Right lung (tissue), 10 donors: ENCODE data around the gene SLAMF8. TPM values are rescaled to one million over a fixed set of nuclear protein-coding genes. Genes with fewer than 3 reads are reported as not detected.

ENCODE experiments used
- DNase-seq, 2 donors: peaks; one replicate each; pipeline ENCODE4 v3.0.0-alpha.2; 2013
- long read RNA-seq, 8 donors: transcript quantifications; one replicate each; lab custom pipeline, GENCODE V29; 2026
- polyA plus RNA-seq, 5 donors: library from polyadenylated mRNA; unstranded; fragments of 120-200 nt; gene quantifications; one replicate each; pipeline versions ENCODE4 v1.2.1 to v1.2.3, GENCODE V29; 2013; ENCODE audit warnings: inconsistent platforms in 1 of 5, low replicate concordance in 1 of 5; ENCODE audit not compliant: insufficient read length in 5 of 5, insufficient read depth in 1 of 5

Gene SLAMF8
- polyA plus RNA-seq = 1 to 10 TPM in 3 of 5 donors, under 1 TPM in 2; 0.58 to 1.9 (median 1.0) TPM
- long read RNA-seq, donor 1 = 0 reads
- long read RNA-seq, donor 2 = 0 reads
- long read RNA-seq, donor 3 = 0 reads
- long read RNA-seq, donor 4 = 0 reads
- long read RNA-seq, donor 5 = 0 reads
- long read RNA-seq, donor 6 = 0 reads
- long read RNA-seq, donor 7 = 0 reads
- long read RNA-seq, donor 8 = 0 reads

DNA sequence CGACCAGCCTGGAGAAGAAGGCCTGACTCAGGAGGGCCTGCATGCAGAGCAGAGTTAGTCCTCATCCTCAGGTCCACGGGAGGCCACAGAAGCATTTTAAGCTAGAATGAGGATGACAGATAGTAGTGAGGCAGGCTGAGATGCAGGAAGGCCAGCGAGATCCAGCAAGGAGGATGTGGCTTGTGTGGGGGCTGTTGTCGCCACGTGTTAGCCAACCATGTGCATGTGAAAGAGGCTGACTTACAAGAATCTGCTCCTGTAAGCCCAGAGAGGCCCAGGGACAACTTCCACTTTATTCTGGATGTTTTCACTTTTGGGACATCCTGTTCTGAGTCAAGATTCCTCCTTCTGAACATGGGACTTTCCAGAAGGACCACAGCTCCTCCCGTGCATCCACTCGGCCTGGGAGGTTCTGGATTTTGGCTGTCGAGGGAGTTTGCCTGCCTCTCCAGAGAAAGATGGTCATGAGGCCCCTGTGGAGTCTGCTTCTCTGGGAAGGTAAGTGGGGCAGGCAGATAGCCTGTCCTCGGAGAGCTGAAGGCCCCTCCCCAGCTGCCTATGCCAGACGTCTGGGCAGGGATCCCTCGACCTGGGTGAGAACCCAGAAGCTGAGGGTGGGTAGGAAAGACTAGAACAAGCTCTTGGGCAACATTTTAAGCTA, at the start of gene SLAMF8:
TSS of gene SLAMF8 (plus strand) at position 433 of the 661 bp plus-strand sequence. CDS start at position 459, 26 bp downstream.
- DNase-seq = no peak

DNA sequence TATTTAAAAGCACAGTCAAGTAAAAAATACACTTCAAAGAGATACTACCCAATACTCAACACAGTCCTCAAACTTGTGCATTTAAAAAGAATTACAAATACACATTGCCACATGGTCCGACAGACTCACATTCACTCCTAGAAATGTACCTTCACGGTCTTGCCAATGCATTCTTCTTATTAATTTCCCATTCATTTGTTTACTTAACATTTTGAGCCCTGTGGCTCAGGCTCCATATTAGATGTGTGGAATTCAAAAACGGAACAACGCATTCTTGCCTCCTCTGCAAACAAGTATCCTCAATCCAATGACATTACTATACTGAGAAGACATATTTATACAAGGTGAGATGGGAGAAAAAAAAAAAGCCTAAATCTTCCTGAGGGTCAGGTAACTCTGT, 48.4 kb upstream of the SLAMF8 start:
- no peak for DNase-seq

DNA sequence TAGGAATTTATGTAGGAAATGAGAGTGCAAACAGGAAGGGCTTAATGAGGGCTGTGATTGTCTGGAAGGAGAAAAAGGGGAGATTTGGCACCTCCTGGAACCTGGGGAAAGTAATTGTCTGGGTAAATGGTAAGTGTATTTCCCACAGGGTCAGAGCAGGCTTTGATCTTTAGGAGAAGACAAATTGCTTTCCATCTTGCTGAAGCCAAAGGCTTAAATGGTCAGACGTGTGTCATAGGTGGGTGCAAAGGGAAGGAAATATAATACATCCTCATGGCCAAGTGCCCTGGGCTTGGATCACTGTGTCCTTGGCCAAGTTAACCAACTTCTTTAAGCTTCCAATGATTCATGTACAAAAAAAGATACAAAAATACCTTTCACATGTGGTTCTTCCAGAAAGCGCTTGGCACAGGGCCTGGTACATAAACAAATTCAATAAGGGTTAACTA, 47.2 kb upstream of the SLAMF8 start:
- no peak for DNase-seq

DNA sequence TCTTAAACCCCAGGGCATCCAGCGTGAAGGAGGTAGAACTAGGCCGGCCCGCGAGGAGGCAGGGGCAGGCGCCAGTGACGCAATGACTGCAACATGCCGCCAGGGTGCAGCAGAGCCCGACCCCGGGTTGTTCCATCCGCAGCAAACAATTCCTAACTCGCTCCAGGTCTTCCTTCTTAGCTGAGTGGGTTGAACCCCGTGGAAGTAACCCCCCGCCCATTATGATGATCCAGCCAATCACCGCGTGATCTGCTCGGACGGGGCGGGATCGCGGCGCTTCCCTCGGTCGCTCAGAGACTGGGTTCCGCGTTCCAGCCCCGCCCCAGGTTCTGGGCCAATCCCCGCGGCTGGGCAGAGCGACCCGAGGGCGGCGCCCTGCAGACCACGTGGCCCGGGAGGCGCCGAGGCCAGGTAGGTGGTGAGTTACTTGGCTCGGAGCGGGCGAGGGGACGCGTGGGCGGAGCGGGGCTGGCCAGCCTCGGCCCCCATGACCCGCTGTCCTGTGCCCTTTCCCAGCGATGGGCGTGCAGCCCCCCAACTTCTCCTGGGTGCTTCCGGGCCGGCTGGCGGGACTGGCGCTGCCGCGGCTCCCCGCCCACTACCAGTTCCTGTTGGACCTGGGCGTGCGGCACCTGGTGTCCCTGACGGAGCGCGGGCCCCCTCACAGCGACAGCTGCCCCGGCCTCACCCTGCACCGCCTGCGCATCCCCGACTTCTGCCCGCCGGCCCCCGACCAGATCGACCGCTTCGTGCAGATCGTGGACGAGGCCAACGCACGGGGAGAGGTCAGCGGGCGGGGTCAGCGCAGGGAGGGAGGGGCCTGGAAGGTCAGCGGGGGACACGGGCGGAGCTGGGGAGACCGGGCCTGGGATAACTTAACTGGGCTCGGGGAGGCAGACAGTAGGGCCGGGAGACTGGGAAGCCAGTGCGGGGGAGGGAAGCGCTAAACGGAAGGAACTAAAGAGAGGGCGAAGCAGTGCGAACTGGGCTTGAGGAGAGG, 45.8 kb upstream of the SLAMF8 start, which contains the start of gene DUSP23:
TSS of gene DUSP23 (plus strand) at position 380 of the 1,000 bp plus-strand sequence. CDS start at position 519, 139 bp downstream.
- peak; percentile 96 to 98 for DNase-seq

DNA sequence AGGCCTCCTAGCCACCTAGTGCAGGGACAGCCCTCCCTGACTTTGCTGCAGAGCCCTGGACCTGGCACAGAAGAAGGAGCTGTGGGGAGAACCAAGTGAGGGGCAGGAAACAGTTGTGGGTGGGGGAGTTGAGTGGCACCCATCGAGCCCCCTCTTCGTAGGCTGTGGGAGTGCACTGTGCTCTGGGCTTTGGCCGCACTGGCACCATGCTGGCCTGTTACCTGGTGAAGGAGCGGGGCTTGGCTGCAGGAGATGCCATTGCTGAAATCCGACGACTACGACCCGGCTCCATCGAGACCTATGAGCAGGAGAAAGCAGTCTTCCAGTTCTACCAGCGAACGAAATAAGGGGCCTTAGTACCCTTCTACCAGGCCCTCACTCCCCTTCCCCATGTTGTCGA, 44.7 kb upstream of the SLAMF8 start:
- DNase-seq = no peak

DNA sequence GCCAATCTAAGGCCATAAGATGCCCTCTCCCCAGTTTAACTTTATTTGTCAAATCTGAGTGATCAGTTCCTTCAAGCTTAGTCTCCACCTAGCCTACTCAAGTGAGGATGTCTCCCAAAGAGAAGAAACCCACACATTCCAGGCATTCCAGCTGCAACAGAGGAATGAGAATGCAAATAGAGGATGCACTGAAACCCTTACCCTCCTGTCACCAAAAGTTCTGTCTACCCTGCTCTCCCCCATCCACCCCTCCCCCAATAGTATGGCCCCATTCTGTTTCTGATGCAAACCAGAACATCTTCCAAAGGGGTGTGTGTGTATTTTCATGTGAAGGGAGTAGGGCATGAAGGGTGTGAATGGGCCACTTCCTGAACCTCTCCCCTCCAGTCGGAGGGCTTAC, 42.9 kb upstream of the SLAMF8 start:
- DNase-seq = no peak

DNA sequence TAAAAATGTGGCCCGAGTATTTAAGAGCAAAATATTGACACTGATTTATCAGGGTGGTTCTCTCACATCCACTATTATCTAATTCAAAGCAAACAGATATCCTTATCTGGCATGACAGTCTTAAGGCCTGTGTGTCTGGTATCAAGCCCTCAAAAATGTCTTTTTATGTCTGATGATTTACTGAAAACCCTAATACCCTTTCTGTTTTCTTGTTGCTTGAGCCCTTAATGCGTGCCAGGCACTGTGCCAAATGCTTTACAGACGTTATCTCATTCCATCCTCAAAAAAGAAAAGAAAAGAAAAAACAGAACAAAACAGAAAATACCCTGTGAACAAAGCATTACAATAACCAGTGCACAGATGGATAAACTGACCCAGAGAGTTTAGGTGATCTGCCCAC, 40.2 kb upstream of the SLAMF8 start:
- no peak for DNase-seq

DNA sequence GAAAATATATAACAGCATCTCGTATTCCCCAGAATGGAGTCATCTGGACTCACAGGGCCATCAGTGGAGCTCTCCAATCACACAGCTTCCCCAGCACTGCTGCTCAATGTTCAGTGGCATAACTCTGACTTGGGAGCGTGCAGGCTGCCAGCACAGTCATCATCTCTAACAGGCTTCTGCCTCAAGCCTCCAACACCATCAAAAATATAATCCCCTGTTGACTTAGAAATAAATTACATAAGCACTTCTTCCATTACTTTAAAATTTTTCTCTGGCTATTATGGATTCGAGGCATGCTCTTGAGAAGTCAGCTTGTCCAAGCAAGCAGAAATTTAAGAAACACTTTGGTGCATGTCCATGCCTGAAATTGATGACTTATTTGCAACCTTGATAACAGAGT, 39.7 kb upstream of the SLAMF8 start:
- no peak for DNase-seq

DNA sequence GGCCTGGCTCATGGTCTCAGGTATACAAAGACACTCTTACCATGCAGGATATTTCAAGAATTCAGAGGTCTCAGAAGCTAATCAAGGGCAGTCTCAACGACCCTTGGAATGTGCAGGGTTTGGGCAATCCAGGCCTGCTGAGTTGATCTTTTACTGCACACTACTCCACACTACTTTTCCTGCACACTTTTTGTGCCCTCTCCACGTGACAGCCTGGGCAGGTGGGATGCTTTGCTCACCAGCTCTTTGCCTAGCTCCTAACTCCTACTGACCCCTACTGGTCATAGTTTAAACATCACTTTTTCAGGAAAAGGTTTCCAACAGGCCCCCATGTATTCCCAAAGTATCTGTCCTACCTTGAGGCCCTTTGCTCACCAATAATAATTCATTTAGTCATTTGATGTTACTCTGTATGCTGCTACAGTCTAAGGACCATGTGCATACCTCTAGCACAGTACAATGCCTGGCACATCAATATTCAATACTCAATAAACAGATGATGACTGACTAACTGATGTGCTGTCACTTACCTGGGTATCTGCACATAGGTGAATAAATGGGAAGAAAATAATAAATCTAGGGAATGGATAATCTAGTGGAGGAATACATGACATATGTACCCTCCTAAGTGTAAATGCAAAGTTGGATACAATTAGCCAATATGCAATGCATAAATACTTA, 36.3 kb upstream of the SLAMF8 start:
- no peak for DNase-seq

DNA sequence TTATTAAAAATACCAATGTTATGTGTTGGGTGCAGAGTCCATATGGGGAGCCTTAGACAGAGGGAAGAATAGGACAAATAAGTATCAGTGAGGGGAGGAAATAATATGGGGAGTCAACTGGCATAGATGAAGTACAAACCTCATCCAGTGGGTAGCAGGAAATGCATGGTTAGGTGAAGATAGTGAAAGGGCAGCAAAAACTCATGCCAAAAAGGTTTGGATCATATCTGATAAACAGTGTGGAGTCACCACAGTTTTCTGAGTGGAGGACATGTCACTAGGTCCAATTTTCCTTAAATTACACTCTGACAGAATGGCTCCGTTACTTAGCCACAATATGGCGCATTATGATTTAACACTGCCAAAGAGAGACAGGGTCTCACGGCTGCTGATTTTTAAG, 35.6 kb upstream of the SLAMF8 start:
- DNase-seq = no peak

DNA sequence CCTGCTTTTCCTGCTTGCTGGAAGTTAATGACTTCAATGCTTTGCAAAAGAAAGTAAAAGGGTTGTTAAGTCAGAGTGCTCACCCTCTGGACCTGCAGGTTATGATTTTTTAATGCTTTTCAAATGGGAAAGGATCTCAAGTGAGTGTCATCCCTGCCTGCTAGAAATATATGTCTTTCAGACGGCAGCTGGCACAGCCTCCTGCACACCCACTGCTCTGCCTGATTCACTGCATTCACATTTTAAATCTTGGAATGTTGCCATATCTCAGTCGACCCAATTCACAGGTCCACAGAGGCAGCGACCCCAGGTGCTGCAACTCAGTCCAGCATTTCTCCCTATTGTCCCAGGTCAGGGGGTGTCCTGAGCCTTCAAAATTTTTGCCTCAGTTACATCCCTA, 35.2 kb upstream of the SLAMF8 start:
- no peak for DNase-seq

DNA sequence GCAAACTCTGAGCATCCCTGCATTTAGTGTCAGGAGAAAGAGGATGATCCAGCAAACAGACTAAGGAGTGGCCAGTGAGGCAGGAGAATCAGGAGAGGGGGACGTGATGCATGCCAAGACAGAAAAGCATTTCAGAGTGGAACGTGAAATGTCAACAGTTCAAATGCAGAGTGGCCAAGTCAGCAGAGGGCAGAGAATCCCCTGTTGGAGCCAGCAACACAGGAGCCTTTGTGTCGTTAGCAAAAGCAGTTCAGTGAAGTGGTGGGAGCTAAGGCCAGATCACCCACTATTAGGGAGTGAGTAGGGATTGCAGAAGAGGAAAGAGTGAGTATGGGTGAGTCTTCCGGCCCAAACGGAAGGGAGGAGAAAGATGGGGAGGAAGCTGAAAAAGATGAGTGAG, 31.1 kb upstream of the SLAMF8 start:
- DNase-seq = no peak

DNA sequence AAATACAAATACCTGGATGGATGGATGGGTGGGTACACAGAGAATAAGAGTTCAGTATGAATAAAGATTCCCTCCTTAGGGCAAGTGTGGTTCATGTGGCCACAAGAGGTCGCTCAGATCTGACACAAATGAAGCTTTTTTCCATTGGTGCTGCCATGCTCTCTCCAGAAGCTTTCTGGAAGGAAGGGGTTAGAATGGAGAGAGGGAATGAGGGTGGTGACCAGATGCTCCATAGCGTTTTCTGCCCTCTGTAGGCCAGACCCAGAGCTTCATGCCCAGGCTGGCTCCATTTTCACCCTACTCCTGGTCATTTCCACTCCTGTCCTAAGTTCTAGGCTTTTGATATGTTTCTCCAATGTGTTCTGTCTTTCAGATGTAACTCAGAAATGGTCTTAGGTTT, 27.8 kb upstream of the SLAMF8 start:
- peak; percentile 47 to 65 for DNase-seq

DNA sequence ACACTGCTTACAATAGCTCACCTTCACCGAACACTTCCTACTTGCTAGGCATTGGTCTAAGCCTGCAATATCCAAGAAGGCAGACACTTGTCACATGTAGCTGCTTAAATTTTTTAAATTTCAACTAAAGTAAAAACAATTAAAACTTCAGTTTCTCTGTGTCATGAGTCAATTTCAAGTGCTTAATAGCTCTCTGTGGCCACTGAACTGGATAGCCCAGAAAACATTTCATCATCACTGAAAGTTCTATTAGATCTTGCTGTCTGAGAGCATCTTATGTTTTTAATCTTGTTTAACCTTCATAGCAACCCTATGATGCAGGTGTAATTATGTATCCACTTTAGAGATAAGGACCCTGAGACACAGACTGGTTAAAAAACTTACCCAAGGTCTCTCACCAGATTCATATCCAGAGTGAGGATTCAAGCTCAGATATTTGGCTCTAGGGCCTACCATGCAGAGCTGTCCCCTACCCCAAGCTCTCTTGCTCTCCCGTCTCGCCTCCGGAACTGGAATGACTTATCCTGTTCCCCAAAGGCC, 27.2 kb upstream of the SLAMF8 start:
- no peak for DNase-seq

DNA sequence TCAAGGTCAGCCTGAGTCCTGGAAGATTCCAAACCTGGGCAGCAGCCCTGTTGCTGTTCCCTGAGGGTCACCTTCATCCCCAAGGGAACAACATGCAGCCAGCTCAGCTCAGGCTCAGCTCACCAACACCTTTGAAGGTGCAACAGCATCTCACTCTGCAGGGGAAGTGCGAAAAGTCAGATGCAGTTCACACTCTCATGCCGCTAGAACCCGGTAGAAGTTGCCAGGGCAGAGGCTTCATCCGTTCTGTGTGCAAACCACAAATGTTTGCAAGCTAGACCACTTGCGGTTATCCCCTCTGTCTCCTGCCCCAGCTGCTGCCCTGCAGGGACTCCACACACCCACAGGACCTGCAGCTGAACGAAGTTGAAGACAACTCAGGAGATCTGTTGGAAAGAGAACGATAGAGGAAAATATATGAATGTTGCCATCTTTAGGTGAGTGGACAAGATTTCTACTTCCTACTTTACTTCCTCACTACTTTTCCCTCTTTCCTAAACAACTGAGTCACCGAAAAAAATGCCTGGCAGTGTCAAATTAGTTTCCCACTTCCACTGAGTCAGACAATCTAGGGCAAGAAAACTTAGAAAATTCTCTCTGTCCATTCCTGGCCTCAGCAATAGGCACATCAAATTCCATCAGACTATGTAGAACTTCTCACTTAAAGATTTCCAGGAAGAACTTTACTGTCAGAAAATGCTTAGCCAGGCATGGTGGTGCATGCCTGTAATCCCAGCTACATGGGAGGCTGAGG, 26.3 kb upstream of the SLAMF8 start:
- no peak for DNase-seq

DNA sequence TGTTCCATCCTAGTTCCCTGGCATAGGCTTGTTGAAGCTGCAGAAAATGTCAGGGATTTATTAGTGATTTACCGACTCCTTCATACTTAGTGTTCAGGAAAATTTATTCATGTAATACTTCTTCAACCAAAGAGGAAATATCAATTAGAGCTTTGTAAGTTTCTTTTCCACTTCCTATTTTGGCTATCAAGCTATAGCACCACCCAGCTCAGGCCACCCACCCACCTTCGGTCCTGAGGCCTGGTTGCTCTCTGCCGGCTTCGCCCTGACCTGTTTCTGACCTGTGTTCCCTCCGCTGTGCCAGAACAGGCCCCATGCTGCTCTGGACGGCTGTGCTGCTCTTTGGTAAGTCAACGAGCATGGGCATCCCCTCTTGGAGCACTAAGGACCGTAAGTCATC, 24.6 kb upstream of the SLAMF8 start, which contains the start of gene FCRL6:
TSS of gene FCRL6 (plus strand) at position 250 of the 400 bp plus-strand sequence. CDS start at position 315, 65 bp downstream.
- no peak for DNase-seq

DNA sequence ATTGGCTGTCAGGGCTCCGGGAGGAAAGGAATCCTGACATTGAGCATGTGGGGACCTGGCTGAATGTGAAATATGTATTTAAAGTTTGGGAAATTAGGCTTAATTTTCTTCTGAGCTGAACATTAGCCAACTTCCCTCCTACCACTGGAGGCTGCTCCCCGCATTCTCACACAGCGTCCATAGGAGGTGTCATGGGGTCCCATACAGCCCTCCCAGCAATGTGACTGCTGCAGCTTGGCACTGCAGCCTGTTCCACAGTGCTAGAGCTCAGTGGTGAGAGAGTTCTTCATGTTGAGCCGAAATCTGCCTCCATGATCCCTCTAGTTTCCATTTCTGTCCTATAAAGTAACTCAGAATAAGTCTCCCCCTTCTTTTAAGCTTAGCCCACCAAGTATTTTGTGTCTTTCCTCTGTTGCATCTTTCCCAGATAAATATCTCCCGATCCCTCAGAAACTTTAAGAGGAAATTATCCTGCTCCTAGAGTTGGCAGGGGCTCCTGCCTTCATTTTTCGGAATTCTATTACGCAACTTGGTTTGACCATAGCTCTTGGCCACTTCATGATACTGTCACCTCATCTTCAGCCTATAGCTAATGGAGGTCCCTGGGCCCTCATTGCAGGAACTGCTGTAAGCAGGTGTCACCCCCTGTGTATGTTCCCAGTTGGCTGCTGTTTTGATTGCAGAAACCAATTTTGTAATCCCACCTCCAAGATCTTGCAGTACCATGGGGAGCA, 22.6 kb upstream of the SLAMF8 start:
- peak in 1 of 2 donors; percentile 20 for DNase-seq

DNA sequence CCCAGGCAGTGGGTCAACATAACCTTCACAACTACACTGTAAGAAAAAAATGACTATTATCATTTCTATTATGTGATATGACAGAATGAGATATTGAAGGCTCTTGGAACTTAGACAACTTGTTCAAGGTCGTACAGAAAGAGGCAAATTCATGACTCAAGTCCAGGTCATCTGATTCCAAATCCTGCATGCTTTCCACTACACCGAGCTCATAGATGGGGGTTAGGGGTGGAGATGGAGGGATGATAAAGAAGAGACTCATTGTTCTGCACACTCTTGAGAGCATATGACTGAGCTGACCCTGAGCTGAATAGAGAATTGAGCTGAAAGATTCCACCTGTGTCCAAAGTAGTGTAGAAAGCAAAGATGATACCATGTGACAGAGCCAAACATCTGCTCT, 21.7 kb upstream of the SLAMF8 start:
- no peak for DNase-seq

DNA sequence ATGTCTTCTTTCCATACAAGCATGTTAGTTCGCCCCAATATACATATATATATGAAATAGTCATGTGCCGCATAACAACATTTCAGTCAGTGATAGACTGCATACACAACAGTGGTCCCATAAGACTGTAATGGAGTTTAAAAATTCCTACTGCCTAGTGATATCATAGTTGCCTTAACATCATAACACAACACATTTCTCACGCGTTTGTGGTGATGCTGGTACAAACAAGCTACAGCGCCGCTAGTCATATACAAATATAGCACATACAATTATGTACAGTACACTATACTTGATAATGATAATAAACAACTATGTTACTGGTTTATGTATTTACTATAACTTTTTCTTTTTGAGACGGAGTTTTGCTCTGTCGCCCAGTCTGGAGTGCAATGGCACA, 10.7 kb upstream of the SLAMF8 start:
- no peak for DNase-seq
